Endodermal cell (in vitro differentiated cells): ENCODE data around the gene ABCB9. TPM values are rescaled to one million over a fixed set of nuclear protein-coding genes. Genes with fewer than 3 reads are reported as not detected.

Source experiments
- DNase-seq: peaks from one replicate; pipeline ENCODE4 v3.0.0-alpha.2; 2017
- H3K27ac ChIP-seq: 2 replicates; pipeline ENCODE4 v1.5.1; 2013; ENCODE audit warnings: mild to moderate bottlenecking, low read depth, low read length, moderate library complexity
- H3K27me3 ChIP-seq: 2 replicates; pipeline ENCODE4 v1.6.1; 2013; ENCODE audit warnings: mild to moderate bottlenecking, low read length, moderate library complexity; ENCODE audit not compliant: insufficient read depth, control insufficient read depth, poor library complexity, severe bottlenecking
- H3K36me3 ChIP-seq: 2 replicates; pipeline ENCODE4 v1.7.0; 2013; ENCODE audit warnings: mild to moderate bottlenecking, low read length, moderate library complexity; ENCODE audit not compliant: control insufficient read depth, insufficient read depth
- H3K4me1 ChIP-seq: one replicate; pipeline ENCODE4 v1.7.0; 2013; ENCODE audit warnings: low read length; ENCODE audit not compliant: control insufficient read depth, insufficient read depth
- H3K4me3 ChIP-seq: 2 replicates; pipeline ENCODE4 v1.5.1; 2013; ENCODE audit warnings: mild to moderate bottlenecking, low read length, moderate library complexity
- H3K9ac ChIP-seq: 2 replicates; pipeline ENCODE4 v1.6.1; 2013; ENCODE audit warnings: mild to moderate bottlenecking, low read length, moderate library complexity; ENCODE audit not compliant: poor library complexity, severe bottlenecking; ENCODE audit errors: extremely low read depth
- H3K9me3 ChIP-seq: 2 replicates; pipeline ENCODE4 v1.6.1; 2013; ENCODE audit warnings: mild to moderate bottlenecking, low read length, moderate library complexity; ENCODE audit not compliant: control insufficient read depth
- H3K27ac Mint-ChIP-seq: 2 replicates; pipeline ENCODE4 v1.8.0; 2020; ENCODE audit warnings: mixed read lengths
- H3K27me3 Mint-ChIP-seq: 2 replicates; pipeline ENCODE4 v1.8.0; 2021; ENCODE audit warnings: mild to moderate bottlenecking, mixed read lengths; ENCODE audit not compliant: insufficient read depth
- H3K36me3 Mint-ChIP-seq: 2 replicates; pipeline ENCODE4 v1.8.0; 2020; ENCODE audit warnings: low read depth, mixed read lengths
- H3K4me1 Mint-ChIP-seq: 2 replicates; pipeline ENCODE4 v1.8.0; 2020; ENCODE audit warnings: mixed read lengths
- H3K4me3 Mint-ChIP-seq: 2 replicates; pipeline ENCODE4 v1.8.0; 2020; ENCODE audit warnings: mild to moderate bottlenecking, moderate library complexity, mixed read lengths
- H3K9me3 Mint-ChIP-seq: 2 replicates; pipeline ENCODE4 v1.8.0; 2020; ENCODE audit warnings: mild to moderate bottlenecking, mixed read lengths
- CTCF ChIP-seq: fragments of 200-600 bp; sonication (generic); conservative IDR thresholded peaks from 2 replicates; pipeline ENCODE4 v1.5.0; 2021; ENCODE audit warnings: antibody characterized with exemption, mild to moderate bottlenecking
- WGBS, 2 experiments: methylation state at CpG; one replicate each; pipeline versions ENCODE4 v1.1.5 to v1.1.7; 2013; ENCODE audit warnings: missing lambda C conversion rate in 2 of 2, mixed read lengths in 1 of 2; ENCODE audit not compliant: insufficient coverage in 1 of 2, insufficient read length in 1 of 2; 5-methylcytosine and 5-hydroxymethylcytosine counted together
- total RNA-seq, 2 donors: library from RNA; stranded (reverse); fragmentation: NEBNext Ultra II Directional in 1 of 2; extraction: Animal tissue kit (Norgen Biotek cat#: 25700) in 1 of 2; gene quantifications; 2 replicates in 1 of 2; 3 replicates in 1 of 2; pipeline ENCODE4 v1.2.1, GENCODE V29; 2021

Gene ABCB9
- total RNA-seq, 2 donors from 2014 or later: 5.4 to 6.0 TPM

- Mint-ChIP-seq H3K27ac (peak overlapping the region; percentile 21), H3K36me3 (peaks cover 3% of the 10 kb centered on the region), H3K4me3 (peak overlapping the region; percentile 82), H3K9me3 (no peaks in the 10 kb centered on the region), H3K27me3 (no peaks in the 10 kb centered on the region), H3K4me1 (peaks cover 12% of the 10 kb centered on the region)
- Histone ChIP-seq H3K36me3 (peaks cover 24% of the 10 kb centered on the region), H3K9me3 (no peaks in the 10 kb centered on the region), H3K27ac (no peak overlapping the region), H3K4me3 (peak overlapping the region; percentile 90), H3K9ac (peak overlapping the region; percentile 67), H3K27me3 (no peaks in the 10 kb centered on the region), H3K4me1 (peaks cover 11% of the 10 kb centered on the region)
- WGBS, 2 experiments: 93 to 97% methylated on average over 17 to 24 of the region's 25 CpGs
- no peak for TF ChIP-seq CTCF
- DNase-seq: peak; percentile 59
Measured at GRCh38 chr12:122981587-122982476, 15.6 kb upstream of the ABCB9 start.

- Mint-ChIP-seq H3K36me3 (peaks cover 3% of the 10 kb centered on the region), H3K27ac (peak overlapping the region; percentile 82), H3K9me3 (no peaks in the 10 kb centered on the region), H3K4me1 (peaks cover 16% of the 10 kb centered on the region), H3K4me3 (peak overlapping the region; percentile 82), H3K27me3 (no peaks in the 10 kb centered on the region)
- Histone ChIP-seq H3K4me1 (peaks cover 11% of the 10 kb centered on the region), H3K9me3 (no peaks in the 10 kb centered on the region), H3K9ac (peak overlapping the region; percentile 67), H3K36me3 (peaks cover 27% of the 10 kb centered on the region), H3K27me3 (no peaks in the 10 kb centered on the region), H3K4me3 (peak overlapping the region; percentile 90), H3K27ac (no peak overlapping the region)
- 1 to 3% methylated on average over 22 to 40 of the region's 40 CpGs for WGBS, 2 experiments
- peak; percentile 9 for TF ChIP-seq CTCF
- DNase-seq: peak; percentile 83
Measured at GRCh38 chr12:122981036-122981471, 14.8 kb upstream of the ABCB9 start.

- Mint-ChIP-seq H3K4me1 (peaks cover 20% of the 10 kb centered on the region), H3K27ac (peak within 1 kb of the TSS; percentile 92), H3K4me3 (peak within 1 kb of the TSS; percentile 82), H3K27me3 (no peaks in the 10 kb centered on the region), H3K36me3 (peaks cover 3% of the 10 kb centered on the region), H3K9me3 (no peaks in the 10 kb centered on the region)
- Histone ChIP-seq H3K27me3 (no peaks in the 10 kb centered on the region), H3K27ac (no peak within 1 kb of the TSS), H3K4me3 (peak within 1 kb of the TSS; percentile 90), H3K9me3 (no peaks in the 10 kb centered on the region), H3K4me1 (peaks cover 11% of the 10 kb centered on the region), H3K9ac (peak within 1 kb of the TSS; percentile 67), H3K36me3 (peaks cover 27% of the 10 kb centered on the region)
- peak; percentile 38 for TF ChIP-seq CTCF
- 0% methylated on average over 13 to 96 of the region's 96 CpGs for WGBS, 2 experiments
- DNase-seq: peak; percentile 87
Measured at GRCh38 chr12:122980183-122981035, 14.1 kb upstream of the ABCB9 start, which contains the start of gene ARL6IP4. ARL6IP4 (plus strand) TSS chr12:122980681; CDS start chr12:122981140, 459 bp downstream.
